ENCODE measurements around the gene PLA2G4A. TPM values are rescaled to one million over a fixed set of nuclear protein-coding genes. Genes with fewer than 3 reads are reported as not detected.

Gene PLA2G4A
- total RNA-seq = 10 to 100 TPM in 3 of 4 donors, 1 to 10 TPM in 1; 8.7 to 32.7 (median 19.5) TPM

DNA sequence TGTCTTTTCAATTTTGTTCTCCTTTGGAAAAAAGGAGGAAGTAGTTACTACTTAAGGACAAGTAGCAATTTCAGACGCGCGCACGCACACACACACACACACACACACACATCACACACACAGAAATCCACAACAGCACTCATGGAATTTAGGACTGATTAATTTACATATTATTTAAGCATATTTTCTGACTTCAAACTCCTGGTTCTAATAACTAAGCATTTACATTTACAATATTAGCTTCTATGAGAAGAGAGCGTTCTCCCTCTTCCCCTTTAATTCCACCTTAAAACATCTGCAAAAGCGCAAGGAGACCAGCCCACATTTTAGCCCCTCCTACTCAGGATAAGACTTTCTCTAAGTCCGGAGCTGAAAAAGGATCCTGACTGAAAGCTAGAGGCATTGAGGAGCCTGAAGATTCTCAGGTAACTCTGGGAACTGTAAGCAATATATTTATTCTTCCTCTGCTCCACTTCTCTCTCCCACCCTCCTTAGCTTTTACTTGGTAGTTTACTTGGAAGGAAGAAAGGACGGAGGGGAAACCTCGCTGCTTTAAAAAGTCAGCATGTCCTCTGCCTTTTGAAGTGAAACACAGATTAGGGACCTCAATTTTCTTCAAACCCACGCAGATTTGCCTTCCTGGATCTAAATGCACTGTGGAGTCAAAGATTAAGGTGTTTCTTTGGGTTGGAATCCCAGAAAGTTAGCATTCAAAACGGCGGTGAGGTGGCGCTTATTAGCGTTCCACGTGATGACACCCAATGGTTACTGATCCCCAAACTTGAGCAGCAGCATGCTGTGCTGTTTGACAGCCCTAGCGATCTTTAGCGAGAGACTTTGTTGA is at the start of gene PLA2G4A:
TSS of gene PLA2G4A (plus strand) at position 339 of the 844 bp plus-strand sequence. CDS start 25,406 bp downstream, outside the sequence.
- peak within 1 kb of the TSS; percentile 56 to 58 for H3K4me3 ChIP-seq
- H3K36me3 ChIP-seq = no peaks in the 10 kb centered on the region
- TF ChIP-seq POLR2A (IDR thresholded peaks at IDR 0.05) = no peak
- TF ChIP-seq, protein P1, sequence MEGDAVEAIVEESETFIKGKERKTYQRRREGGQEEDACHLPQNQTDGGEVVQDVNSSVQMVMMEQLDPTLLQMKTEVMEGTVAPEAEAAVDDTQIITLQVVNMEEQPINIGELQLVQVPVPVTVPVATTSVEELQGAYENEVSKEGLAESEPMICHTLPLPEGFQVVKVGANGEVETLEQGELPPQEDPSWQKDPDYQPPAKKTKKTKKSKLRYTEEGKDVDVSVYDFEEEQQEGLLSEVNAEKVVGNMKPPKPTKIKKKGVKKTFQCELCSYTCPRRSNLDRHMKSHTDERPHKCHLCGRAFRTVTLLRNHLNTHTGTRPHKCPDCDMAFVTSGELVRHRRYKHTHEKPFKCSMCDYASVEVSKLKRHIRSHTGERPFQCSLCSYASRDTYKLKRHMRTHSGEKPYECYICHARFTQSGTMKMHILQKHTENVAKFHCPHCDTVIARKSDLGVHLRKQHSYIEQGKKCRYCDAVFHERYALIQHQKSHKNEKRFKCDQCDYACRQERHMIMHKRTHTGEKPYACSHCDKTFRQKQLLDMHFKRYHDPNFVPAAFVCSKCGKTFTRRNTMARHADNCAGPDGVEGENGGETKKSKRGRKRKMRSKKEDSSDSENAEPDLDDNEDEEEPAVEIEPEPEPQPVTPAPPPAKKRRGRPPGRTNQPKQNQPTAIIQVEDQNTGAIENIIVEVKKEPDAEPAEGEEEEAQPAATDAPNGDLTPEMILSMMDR (IDR thresholded peaks at IDR 0.05) = no peak
- H3K27me3 ChIP-seq = no peaks in the 10 kb centered on the region
- no peaks in the 10 kb centered on the region for H3K9me3 ChIP-seq
- intact Hi-C loops (cut with DNase I; ENCODE audit: low total_unique reads) = no loop called here
- peak; percentile 23 to 57 for DNase-seq
- peak within 1 kb of the TSS; percentile 81 to 83 for H3K27ac ChIP-seq
- H3K4me1 ChIP-seq = no peaks in the 10 kb centered on the region

GRCh38 chr1:186780076-186780475 is 48.7 kb upstream of the PLA2G4A start:
- H3K27ac ChIP-seq = no peak overlapping the region
- H3K4me3 ChIP-seq = no peak overlapping the region
- TF ChIP-seq, protein P1 (IDR thresholded peaks at IDR 0.05) = no peak
- no peak for TF ChIP-seq POLR2A (IDR thresholded peaks at IDR 0.05)
- H3K27me3 ChIP-seq = no peaks in the 10 kb centered on the region
- intact Hi-C loops (cut with DNase I; ENCODE audit: low total_unique reads) = no loop called here
- H3K36me3 ChIP-seq = no peaks in the 10 kb centered on the region
- no peak for DNase-seq
- H3K4me1 ChIP-seq = no peaks in the 10 kb centered on the region
- H3K9me3 ChIP-seq = no peaks in the 10 kb centered on the region

DNA sequence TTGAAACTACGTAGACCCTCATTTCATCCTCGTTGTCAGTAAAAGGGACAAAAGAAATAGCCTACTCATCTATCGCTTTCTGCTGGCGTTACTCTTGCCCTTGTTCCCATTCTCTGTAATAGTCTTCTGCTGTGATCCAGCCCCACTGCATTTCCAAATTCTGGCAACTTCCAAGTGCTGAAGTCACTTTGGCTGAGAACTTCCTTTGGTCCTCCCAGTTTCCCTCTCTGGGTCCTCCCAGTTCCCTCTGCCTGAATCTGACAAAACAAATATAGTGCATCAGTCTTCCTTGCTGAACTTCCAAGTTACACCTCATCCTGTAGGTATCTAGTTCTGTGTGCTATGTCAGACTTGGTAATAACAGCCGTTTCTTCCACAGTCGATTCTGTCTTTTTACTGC is 47.0 kb upstream of the PLA2G4A start:
- DNase-seq = peak; percentile 22 to 52

GRCh38 chr1:186782791-186783190 is 46.0 kb upstream of the PLA2G4A start:
- H3K9me3 ChIP-seq = no peaks in the 10 kb centered on the region
- no peak for TF ChIP-seq POLR2A (IDR thresholded peaks at IDR 0.05)
- TF ChIP-seq, protein P1 (IDR thresholded peaks at IDR 0.05) = no peak
- no peaks in the 10 kb centered on the region for H3K27me3 ChIP-seq
- no peak for DNase-seq
- intact Hi-C loops (cut with DNase I; ENCODE audit: low total_unique reads) = no loop called here
- no peak overlapping the region for H3K27ac ChIP-seq
- no peaks in the 10 kb centered on the region for H3K4me1 ChIP-seq
- H3K36me3 ChIP-seq = no peaks in the 10 kb centered on the region
- H3K4me3 ChIP-seq = no peak overlapping the region

More for the DNA sequence above, 47.0 kb upstream of the PLA2G4A start:
- intact Hi-C loops (cut with DNase I; ENCODE audit: low total_unique reads) = no loop called here
- TF ChIP-seq, protein P1 (IDR thresholded peaks at IDR 0.05) = no peak
- TF ChIP-seq POLR2A (IDR thresholded peaks at IDR 0.05) = no peak
- Histone ChIP-seq H3K27ac (no peak overlapping the region), H3K4me1 (no peaks in the 10 kb centered on the region), H3K36me3 (no peaks in the 10 kb centered on the region), H3K27me3 (no peaks in the 10 kb centered on the region), H3K9me3 (no peaks in the 10 kb centered on the region), H3K4me3 (no peak overlapping the region)

DNA sequence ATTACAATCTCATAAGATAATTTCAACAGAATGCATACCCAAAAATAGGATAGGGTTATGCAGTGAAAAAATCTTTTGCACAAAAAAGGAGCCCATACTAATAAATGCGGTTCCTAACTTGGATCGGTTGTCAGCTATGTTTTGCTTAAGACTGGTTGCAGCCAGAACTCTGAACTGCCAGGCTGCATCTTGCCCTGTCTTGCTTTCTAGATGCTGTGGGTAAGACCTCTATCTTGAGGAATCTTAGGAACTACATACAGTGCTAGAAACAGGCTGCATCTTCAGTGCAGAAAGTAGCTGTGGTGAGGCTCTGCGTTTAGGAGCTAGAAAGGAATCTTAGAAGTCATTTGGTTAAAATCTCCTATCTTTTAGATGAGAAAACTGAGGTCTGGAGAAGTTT is 45.6 kb upstream of the PLA2G4A start:
- Histone ChIP-seq H3K27ac (no peak overlapping the region), H3K9me3 (no peaks in the 10 kb centered on the region), H3K4me1 (no peaks in the 10 kb centered on the region), H3K4me3 (no peak overlapping the region), H3K27me3 (no peaks in the 10 kb centered on the region), H3K36me3 (no peaks in the 10 kb centered on the region)
- TF ChIP-seq, protein P1 (IDR thresholded peaks at IDR 0.05) = no peak
- TF ChIP-seq POLR2A (IDR thresholded peaks at IDR 0.05) = no peak
- intact Hi-C loops (cut with DNase I; ENCODE audit: low total_unique reads) = no loop called here
- no peak for DNase-seq
